ENCODE data around the gene WDR41.

DNA sequence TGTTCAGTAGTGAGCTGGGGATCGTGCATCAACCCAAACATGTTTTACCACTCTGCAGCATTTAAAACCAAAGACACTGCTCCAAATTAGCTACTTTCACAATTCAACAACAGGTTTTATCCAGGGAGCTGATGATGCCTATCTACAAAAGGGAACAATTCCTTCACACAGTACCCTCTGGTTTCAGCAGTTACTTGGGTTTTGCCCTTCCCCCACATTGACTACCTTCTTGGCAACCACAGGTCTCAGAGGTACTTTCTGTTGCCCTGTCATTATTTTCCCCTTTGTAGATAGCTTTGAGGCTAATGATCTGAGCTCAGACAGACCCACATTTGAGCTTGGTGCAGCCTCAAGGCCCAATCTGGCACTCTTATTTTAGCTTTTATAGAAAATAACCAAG, 96.1 kb downstream of the WDR41 start:
- TF ChIP-seq CTCF (IDR thresholded peaks at IDR 0.05) = no peak
- TF ChIP-seq POLR2A (IDR thresholded peaks at IDR 0.05) = no peak
